HEK293 (cell line): Measurements from ENCODE around the gene RHOD.

ENCODE experiments used
- BCL11A ChIP-seq: fragments of 450-650 bp; formaldehyde crosslinking; IDR thresholded peaks from 2 replicates; pipeline ENCODE4 v1.5.1; 2016; ENCODE audit warnings: low read depth, missing biosample characterization, missing genetic modification characterization
- KLF8 ChIP-seq: fragments of 450-650 bp; formaldehyde crosslinking; IDR thresholded peaks from 2 replicates; pipeline ENCODE4 v1.5.1; 2016; ENCODE audit warnings: missing biosample characterization, missing genetic modification characterization
- TCF7L2 ChIP-seq: IDR thresholded peaks from 2 replicates; pipeline ENCODE4 v1.6.1; 2011; ENCODE audit warnings: low read depth, mild to moderate bottlenecking, inconsistent platforms, low read length, moderate library complexity, borderline replicate concordance
- ZNF223 ChIP-seq: fragments of 450-650 bp; formaldehyde crosslinking; IDR thresholded peaks from 2 replicates; pipeline ENCODE4 v1.5.1; 2016; ENCODE audit warnings: missing biosample characterization, missing genetic modification characterization
- ZNF449 ChIP-seq: fragments of 450-650 bp; formaldehyde crosslinking; IDR thresholded peaks from 2 replicates; pipeline ENCODE4 v1.5.1; 2017; ENCODE audit warnings: missing biosample characterization, mild to moderate bottlenecking, missing genetic modification characterization, moderate library complexity
- ZNF473 ChIP-seq: fragments of 450-650 bp; formaldehyde crosslinking; IDR thresholded peaks from 2 replicates; pipeline ENCODE4 v1.5.1; 2017; ENCODE audit warnings: missing biosample characterization, missing genetic modification characterization
- ZNF654 ChIP-seq: fragments of 450-650 bp; formaldehyde crosslinking; IDR thresholded peaks from 2 replicates; pipeline ENCODE4 v1.5.1; 2016; ENCODE audit warnings: low read depth, missing biosample characterization, missing genetic modification characterization
- ZNF670 ChIP-seq: fragments of 450-650 bp; formaldehyde crosslinking; IDR thresholded peaks from 2 replicates; pipeline ENCODE4 v1.5.1; 2016; ENCODE audit warnings: missing biosample characterization, missing genetic modification characterization, low read depth
- TF ChIP-seq, protein P1 (sequence below): fragments of 450-650 bp; formaldehyde crosslinking; IDR thresholded peaks from 2 replicates; pipeline ENCODE4 v1.5.1; 2016; ENCODE audit warnings: missing biosample characterization, missing genetic modification characterization

DNA sequence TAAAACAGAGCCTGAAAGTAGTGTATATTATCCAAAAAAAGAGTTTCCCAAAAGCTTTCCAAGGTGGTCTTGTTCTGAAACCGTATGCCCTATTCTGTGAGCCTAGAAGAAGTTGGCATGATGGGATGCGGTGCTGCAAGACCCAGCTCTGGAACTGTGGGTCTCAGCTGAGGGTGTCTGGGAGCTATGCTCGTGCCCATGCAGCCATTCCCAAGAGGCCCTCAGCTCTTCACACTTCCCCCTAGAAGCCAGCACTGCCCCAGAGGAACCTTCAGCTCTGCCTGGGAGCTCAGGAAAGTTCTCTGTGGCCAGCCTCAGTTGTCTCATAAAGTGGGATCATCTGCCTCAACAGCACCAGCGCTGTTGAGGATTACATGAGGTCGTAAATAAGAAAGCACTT is 40.1 kb upstream of the RHOD start:
- no peak for TF ChIP-seq KLF8 (tag by site-specific recombination)
- TF ChIP-seq ZNF670 (tag by site-specific recombination) = no peak
- no peak for TF ChIP-seq BCL11A (tag by site-specific recombination)
- no peak for TF ChIP-seq ZNF223 (tag by site-specific recombination)
- TF ChIP-seq TCF7L2 = no peak
- TF ChIP-seq ZNF654 (tag by site-specific recombination) = no peak
- TF ChIP-seq ZNF473 (tag by site-specific recombination) = no peak
- TF ChIP-seq ZNF449 (tag by site-specific recombination) = no peak
- TF ChIP-seq, protein P1, sequence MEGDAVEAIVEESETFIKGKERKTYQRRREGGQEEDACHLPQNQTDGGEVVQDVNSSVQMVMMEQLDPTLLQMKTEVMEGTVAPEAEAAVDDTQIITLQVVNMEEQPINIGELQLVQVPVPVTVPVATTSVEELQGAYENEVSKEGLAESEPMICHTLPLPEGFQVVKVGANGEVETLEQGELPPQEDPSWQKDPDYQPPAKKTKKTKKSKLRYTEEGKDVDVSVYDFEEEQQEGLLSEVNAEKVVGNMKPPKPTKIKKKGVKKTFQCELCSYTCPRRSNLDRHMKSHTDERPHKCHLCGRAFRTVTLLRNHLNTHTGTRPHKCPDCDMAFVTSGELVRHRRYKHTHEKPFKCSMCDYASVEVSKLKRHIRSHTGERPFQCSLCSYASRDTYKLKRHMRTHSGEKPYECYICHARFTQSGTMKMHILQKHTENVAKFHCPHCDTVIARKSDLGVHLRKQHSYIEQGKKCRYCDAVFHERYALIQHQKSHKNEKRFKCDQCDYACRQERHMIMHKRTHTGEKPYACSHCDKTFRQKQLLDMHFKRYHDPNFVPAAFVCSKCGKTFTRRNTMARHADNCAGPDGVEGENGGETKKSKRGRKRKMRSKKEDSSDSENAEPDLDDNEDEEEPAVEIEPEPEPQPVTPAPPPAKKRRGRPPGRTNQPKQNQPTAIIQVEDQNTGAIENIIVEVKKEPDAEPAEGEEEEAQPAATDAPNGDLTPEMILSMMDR (tag by site-specific recombination) = no peak
